Stimulated activated CD4-positive, alpha-beta T cell treated with anti-CD3 and anti-CD28 coated beads, Interleukin-15, amount 100 ng/mL, for 48 hours (primary cell): ENCODE measurements around the gene LRRC8B.
"Not testable (repeated sequence)": the region's sequence is repeated elsewhere in the genome, so short reads cannot be mapped to it uniquely, and the experiment has no call there.

Experiments
- DNase-seq, 2 donors: peaks; one replicate each; pipeline ENCODE4 v3.0.0-alpha.2; 2020; ENCODE audit warnings: low read depth in 2 of 2

The LRRC8B gene

GRCh38 chr1:89524369-89525168 lies at the start of gene LRRC8B:
Gene LRRC8B (plus strand): TSS chr1:89524829. CDS start chr1:89582651, 57,822 bp downstream.
- DNase-seq: peak; percentile 86

DNA sequence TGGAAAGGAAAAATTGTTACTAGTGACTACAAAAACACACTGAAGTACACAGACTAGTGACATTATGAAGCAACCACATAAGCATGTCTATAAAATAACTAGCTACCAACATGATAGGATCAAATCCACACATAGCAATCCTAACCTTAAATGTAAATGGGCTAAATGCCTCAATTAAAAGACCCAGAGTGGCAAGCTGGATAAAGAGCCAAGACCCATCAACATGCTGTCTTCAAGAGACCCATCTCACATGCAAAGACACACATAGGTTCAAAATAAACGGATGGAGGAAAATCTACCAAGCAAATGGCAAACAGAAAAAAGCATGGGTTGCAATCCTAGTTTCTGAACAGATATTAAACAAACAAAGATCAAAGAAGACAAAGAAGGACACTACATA lies 49.4 kb upstream of the LRRC8B start:
- DNase-seq: no peak

DNA sequence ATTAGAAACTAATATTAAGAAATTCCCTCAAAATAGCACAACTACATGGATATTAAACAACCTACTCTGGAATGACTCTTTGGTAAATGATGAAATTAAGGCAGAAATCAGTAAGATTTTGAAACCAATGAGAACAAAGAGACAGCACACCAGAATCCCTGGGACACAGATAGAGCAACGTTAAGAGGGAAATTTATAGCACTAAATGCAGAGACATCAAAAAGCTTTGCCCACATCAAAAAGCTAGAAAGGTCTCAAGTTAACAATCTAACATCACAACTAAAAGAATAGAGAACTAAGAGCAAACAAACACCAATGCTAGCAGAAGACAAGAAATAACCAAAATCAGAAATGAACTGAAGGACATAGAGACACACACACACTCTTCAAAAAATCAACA lies 48.6 kb upstream of the LRRC8B start:
- DNase-seq: no peak

- peak; percentile 57 to 82 for DNase-seq
These were observed 41.4 kb upstream of the LRRC8B start for GRCh38 chr1:89483010-89483756.

- no peak for DNase-seq
These were observed 40.9 kb upstream of the LRRC8B start for GRCh38 chr1:89483757-89484077.

DNA sequence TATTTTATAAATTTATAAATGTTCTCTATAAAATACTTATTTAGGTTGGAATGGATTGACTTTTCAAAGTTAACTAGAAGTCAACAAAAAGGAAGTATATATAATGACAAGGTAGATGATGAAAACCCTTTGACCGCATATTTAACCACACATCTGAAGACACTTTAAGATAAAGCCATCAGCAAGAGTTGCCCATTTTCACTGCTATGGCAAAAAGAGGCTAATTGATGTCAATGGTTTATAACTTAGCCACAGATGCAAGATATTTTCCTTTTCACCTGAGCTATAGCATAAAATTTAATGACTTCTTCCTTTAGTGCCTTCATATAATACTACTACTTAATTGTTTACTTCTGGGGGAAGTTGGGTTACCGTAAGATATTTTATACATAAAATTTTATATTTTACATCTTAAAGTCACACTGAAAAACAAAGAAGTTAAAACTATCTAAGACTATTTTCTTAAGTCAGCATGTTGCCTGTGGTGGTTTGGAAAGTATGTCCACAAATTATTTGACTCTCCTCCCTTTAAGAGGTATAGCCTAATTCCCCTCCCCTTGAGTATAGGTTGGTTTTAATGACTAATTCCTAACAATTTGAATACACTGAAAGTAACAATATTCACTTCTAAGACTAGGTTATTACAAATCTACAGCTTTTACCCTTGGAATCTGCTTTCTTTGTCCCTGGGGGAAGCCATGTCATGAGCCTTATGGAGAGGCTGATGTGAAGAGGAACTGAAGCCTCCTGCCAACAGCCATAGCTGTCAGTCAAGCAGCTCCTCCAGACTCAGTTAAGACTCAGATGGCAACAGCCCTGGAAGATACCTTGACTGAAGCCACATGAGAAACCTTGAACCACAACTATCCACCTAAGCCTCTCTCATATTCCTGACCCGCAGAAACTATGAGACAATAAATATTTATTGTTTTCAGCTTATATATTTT lies 40.3 kb upstream of the LRRC8B start:
- no peak for DNase-seq

- DNase-seq: no peak
These were observed 36.7 kb upstream of the LRRC8B start for GRCh38 chr1:89487972-89488371.

DNA sequence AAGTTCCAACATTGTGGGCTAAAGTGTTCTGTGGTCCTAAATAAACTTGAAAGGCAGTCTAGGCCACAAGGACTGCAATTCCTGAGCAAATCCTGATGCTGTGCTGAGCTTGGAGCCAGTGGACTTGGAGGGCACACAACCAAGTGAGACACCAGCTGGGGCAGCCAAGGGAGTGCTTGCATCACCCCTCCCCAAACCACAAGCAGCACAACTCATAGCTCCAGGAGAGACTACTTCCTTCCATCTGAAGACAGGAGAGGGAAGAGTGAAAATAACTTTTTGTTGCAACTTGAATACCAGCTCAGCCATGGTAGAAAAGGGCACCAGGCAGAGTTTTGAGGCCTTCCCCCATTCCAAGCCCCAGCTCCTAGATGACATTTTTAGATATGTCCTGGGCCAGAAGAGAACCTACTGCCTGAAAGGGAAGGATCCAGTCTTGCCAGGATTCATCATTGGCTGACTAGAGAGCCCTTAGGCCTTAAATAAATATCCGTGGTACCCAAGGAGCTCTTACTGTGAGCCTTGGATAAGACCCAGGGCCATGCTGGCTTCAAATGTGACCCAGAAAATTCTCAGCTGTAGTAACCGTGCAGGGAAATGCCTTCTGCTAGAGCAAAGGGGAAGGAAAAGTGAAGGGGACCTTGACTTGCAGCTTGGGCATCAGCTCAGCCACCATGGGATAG lies 35.4 kb upstream of the LRRC8B start:
- DNase-seq: no peak

- DNase-seq: no peak
These were observed 34.2 kb upstream of the LRRC8B start for GRCh38 chr1:89490389-89490788.

DNA sequence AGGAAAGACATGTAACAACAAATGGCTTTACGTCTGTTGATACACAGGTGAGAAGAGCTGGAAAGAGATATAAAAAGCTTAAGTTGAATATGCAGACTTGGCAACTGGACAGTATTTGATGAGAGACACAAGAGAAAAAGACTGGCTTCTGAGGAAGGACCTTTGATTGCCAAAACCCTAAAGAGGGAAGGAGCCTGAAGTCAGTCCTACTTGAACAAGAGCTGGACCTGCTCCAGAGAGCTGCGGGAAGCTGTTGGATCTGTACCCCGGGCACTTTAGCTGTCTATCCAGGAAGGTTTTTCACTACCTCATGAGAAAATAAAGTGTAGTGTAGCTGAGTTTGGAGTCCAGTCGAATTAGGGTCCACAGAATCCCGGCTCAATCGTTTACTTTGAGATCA lies 25.3 kb upstream of the LRRC8B start:
- DNase-seq: no peak

- DNase-seq: no peak
These were observed 22.6 kb upstream of the LRRC8B start for GRCh38 chr1:89502042-89502441.

- DNase-seq: no peak
These were observed 21.7 kb upstream of the LRRC8B start for GRCh38 chr1:89502895-89503294.

GRCh38 chr1:89503690-89504089 lies 20.9 kb upstream of the LRRC8B start:
- no peak for DNase-seq

- DNase-seq: not testable (repeated sequence)
These were observed 14.6 kb upstream of the LRRC8B start for GRCh38 chr1:89510061-89510460.

DNA sequence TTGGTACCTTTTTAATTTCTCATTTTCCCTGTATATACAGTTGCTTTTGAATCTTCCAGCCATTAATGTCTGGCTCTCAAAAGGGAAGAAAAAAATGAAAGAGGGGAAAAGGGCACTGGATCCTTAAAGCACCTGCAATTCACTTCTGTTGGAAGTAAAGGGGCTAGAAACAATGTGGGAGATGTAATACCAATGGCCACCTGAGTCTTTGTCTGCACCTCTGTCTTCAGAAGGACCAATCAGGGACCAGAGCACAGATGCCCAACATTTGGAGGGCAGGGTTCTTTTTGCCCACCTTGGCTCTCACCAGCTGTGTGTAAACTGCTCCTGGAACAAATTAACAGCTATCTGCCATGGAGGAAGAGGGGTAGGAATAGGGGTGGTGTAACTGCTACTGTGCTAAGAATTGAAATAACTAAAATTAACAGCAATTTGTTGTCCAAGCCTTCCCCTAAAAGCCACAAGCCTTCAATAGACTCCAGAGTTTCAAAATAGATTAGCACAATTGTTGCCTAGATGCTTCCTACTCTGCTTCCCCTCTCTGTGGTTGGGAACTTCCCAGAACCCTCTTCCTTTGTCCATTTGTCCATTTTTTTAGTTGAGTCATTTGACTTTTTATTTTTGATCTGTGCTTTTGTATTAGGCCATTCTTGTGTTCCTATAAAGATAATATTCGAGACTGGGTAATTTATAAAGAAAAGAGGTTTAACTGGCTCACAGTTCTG lies 11.5 kb upstream of the LRRC8B start:
- no peak for DNase-seq

DNA sequence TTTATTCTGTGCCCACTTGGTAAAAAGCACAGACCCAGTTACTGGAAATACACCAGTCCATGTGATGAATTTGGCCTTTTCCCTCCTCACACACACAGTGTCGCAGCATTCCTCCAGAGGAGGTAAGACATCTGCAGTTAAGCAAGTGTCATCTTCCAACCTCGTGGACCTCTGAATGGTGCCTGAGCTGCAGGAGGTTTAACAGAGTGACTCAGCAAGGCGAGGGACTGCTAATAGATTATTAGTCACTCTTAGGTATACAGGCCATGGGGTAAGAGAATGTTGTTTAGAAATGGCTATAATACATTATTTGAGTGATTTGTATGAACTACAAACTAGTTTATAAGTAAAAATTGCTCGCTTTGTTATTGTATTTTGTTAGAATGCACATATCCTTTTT lies 8.6 kb upstream of the LRRC8B start:
- no peak for DNase-seq

DNA sequence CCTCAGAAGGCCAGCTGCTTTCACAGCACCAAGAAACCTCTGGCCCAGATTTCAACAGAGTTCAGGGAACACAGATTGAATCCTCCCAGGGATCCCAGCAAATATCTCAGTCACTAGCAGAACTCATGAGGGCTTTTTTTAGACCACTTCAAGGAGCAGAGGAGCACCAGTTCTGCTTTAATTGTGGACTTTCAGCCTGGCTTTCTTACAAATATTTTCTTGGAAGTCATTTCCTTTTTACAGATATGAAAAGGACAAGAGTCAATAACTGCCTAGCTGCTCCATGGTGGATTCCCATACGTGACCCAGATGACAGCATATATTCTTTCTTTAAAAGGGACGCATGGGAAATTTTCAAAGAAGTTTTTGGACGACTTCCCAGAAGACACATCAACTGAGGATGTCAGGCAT lies 6.4 kb upstream of the LRRC8B start:
- no peak for DNase-seq

DNA sequence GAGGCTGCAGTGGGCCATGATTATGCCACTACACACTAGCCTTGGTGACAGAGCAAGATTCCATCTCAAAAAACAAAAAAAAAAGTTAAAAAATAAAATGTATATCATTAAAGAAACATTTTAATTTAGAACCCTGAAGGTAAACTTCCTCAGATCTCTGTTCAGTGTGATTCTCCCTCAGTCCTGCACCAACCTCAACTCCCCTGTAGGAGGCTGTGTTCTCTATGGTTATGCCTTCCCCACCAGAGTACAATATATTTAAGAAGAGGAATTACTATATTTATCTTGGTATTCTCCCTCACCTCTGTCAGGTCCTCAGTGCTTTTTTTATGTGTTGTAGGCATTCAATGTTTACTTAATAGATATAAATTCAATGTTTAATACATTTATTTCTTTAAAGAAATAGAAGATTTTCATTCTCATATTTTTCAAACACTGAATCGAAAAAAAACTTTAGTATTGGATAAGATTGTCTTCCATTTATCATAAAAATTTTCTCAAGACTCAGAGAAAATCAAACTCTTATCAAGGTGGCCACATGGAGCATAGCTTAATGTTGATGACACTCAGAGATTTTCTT lies 4.8 kb upstream of the LRRC8B start:
- DNase-seq: no peak

GRCh38 chr1:89521977-89522376 lies 2.7 kb upstream of the LRRC8B start:
- DNase-seq: not testable (repeated sequence)

DNA sequence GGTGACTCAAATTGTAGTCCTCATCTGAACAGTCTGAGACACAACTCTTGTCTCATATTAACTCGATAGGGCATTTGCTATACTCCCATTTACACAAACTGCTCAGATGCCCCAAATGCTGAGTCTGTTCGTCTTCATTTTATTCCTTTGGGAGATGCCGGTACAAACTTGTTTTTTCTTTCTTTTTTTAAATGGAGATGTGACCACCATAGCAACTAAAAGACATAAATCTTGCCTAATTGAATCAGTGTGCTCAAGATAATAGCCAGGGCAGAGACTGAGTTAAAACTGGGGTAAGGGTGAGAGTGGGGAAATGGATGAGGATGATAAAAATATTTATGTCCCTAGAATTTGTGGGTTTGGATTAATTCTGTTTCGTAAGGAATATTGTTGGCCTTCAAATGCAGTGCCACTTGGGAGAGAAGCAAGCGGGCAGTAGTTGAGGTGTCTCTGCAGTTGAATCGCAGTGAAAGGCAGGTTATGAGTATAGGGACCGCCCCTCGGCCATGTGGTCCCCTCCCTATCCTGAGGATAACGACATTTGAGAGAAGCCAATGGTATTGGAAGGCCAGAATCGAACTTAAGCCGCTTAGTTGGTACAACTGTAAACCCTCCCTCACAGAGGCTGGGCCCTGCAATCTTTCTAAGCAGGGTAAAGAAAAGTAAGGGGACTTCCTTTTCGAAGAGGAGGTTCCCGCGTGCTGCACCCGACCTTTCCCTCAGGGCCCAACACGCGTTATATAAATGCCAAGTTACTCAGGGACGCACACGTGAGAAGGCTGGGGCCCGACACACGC lies 859 bp upstream of the LRRC8B start:
- DNase-seq: peak; percentile 56 to 67
